T-helper 17 cell (primary cell): Measurements from ENCODE around the gene MYL7. TPM values are rescaled to one million over a fixed set of nuclear protein-coding genes. Genes with fewer than 3 reads are reported as not detected.

Experiments used
- ATAC-seq: fragments of 150-1000 bp; cut with Tn5 transposase; 2 replicates; pipeline ENCODE4 v1.10.0; 2021; ENCODE audit warnings: mild to moderate bottlenecking, moderate library complexity
- DNase-seq, 3 donors: peaks; one replicate each; pipeline versions ENCODE4 v3.0.0 to v3.0.0-alpha.2; 2020 to 2021
- H3K9me3 ChIP-seq: one replicate; pipeline ENCODE4 v1.7.0; 2013; ENCODE audit warnings: low read length, mild to moderate bottlenecking; ENCODE audit not compliant: control insufficient read depth, poor library complexity, severe bottlenecking
- H3K27ac Mint-ChIP-seq: one replicate; pipeline ENCODE4 v1.8.0; 2022; ENCODE audit warnings: mild to moderate bottlenecking, moderate library complexity, mixed read lengths
- H3K27me3 Mint-ChIP-seq: one replicate; pipeline ENCODE4 v1.8.0; 2022; ENCODE audit warnings: mixed read lengths
- H3K36me3 Mint-ChIP-seq: one replicate; pipeline ENCODE4 v1.8.0; 2022; ENCODE audit warnings: low read depth, mixed read lengths
- H3K4me1 Mint-ChIP-seq: one replicate; pipeline ENCODE4 v1.8.0; 2022; ENCODE audit warnings: mild to moderate bottlenecking, mixed read lengths
- H3K4me3 Mint-ChIP-seq: one replicate; pipeline ENCODE4 v1.8.0; 2022; ENCODE audit warnings: mild to moderate bottlenecking, moderate library complexity, mixed read lengths
- total RNA-seq, 4 donors: library from RNA in 2 of 4; stranded (reverse) in 2 of 4; gene quantifications; one replicate each; pipeline ENCODE4 v1.2.3 and lab custom pipeline; 2022 to 2026

MYL7 gene
- total RNA-seq, 2 donors from 2014 or later = not detected

DNA sequence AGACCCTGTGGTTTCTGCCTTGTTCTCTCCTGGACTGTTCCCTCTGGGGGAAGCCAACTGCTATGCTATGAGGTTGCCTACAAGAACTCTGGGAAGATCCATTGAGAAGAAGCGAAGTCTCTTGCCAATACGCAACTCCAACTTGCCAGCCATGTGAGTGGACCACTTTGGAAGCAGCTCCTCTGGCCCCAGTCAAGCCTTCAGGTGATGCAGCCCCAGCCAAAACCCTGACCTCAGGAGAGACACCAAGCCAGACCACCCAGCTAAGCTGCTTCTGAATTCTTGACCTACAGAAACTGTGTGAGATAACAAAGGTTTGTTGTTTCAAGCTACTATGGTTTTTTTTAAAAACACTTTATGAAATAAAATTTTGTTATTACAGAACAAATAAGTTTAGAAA, 20.2 kb upstream of the MYL7 start:
- Mint-ChIP-seq H3K36me3 (no peaks in the 10 kb centered on the region), H3K4me3 (no peak overlapping the region), H3K27me3 (peaks cover 22% of the 10 kb centered on the region), H3K27ac (no peak overlapping the region), H3K4me1 (no peaks in the 10 kb centered on the region)
- H3K9me3 ChIP-seq = no peaks in the 10 kb centered on the region
- no peak for ATAC-seq
- DNase-seq = no peak

DNA sequence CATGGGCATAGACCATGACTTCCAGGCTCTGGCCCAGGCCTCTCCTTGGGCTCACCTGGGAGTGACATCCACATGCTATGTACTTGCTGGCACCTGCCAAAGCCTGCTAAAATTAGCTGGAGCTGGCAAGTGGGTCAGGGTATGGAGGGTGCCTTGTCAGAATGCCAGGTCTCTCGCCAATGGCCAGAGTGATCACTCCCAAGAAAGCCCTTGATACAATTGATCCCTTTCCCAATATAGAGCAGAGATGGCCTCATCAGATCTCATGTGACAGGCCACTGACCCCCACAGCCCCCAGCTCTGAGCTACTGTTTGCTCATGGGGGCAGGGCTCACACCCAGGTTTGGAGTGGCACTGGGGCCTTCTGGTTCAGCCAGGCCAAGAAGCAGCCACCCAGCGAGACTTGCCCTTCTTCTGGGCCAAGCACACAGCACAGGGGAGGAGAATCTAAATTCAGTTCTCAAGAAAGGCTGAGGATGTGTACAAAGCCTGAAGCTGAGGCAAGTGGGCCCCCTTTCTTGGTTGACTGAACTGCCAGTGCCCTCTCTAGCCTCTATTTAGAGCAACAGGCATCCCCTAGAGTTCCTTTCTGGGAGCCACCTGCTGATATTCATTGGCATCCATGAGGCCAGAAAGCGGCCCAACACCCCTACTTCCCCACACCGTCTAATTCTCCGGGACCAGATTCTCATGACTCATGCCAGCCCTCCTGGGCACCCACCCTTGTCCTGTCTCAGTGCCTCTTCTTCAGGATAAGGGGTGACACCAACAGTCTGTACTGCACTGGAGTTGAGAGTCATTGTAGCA, 18.9 kb upstream of the MYL7 start:
- Mint-ChIP-seq H3K36me3 (no peaks in the 10 kb centered on the region), H3K27me3 (peaks cover 22% of the 10 kb centered on the region), H3K4me3 (no peak overlapping the region), H3K27ac (no peak overlapping the region), H3K4me1 (no peaks in the 10 kb centered on the region)
- ATAC-seq = no peak
- DNase-seq = no peak
- no peaks in the 10 kb centered on the region for H3K9me3 ChIP-seq

DNA sequence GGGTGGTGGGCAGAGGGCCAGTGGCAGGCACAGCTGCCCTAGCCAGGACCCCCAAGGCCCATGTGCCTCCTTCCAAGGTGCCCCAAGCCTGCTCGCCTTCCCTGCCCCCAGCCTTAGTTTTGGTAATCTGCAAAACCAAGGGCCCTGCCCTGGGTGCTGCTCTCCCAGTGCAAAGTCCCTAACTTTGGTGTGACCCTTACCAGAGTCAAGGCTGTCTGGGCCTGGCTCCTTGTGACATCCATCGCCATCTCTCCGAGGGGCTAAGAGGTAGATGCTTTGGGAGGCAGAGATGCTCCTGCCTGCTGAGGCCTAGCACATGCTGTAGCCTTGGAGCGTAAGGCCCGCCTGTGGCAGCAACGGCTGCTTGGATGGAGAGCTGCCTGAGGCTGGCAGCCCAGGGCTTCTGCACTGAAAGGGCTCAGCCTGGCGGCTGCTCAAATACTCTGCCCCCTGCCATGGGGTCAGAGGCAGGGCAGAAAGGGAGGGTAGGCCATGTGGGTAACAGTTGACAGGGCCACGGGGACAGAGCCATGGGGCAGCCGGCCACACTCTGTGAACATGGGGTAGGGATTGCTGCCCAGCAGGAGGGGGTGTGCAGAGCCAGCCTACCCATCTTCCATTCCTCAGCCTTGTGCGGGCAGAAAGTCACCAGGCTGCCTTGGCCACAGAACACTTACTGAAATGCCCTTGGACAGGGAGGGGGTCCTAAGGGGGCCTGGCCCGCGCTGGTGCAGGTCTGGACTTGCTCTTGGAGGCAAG, 17.9 kb upstream of the MYL7 start:
- Mint-ChIP-seq H3K36me3 (no peaks in the 10 kb centered on the region), H3K27me3 (peaks cover 22% of the 10 kb centered on the region)
- no peak for DNase-seq

DNA sequence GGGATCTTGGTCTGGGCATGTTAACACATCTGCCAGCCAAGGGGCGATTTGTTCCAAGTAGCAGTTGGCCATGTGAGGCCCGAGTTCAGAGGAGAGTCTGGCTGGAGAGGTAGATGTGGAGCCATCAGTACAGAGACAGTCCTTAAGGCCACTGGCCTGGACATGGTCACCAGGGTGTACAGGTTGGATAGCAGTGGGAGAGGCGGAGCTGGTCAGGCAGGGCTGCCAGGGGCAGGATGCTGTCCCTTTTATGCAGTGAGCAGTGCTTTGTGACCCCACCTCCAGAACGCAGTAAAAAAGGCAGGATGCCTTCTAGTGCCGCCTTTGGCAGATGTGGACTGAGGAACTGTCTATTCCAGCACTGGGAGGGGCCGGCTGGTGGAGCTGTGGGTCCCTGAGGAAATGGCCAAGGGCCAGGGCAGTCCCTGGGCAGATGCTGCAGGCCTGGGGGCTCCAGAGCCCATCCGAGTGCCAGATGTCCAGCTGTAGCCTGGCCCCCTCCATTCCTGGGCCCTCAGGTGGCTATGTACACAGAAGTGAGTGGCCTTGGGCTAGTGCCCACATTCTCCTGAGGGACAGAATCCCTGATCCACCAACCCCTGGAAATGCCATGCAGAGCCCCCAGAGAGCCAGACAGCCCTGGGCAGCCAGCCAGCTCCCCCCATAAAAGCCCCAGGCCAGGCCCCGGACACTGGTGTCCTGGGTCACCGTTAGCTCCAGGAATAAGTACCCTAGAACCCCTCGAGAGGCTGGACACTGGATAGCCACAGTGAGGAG, 17.2 kb upstream of the MYL7 start:
- no peak for ATAC-seq
- peaks cover 22% of the 10 kb centered on the region for H3K27me3 Mint-ChIP-seq
- H3K4me1 Mint-ChIP-seq = no peaks in the 10 kb centered on the region
- DNase-seq = no peak
- H3K9me3 ChIP-seq = no peaks in the 10 kb centered on the region
- no peak overlapping the region for H3K27ac Mint-ChIP-seq
- no peaks in the 10 kb centered on the region for H3K36me3 Mint-ChIP-seq
- no peak overlapping the region for H3K4me3 Mint-ChIP-seq

More for the DNA sequence above, 17.9 kb upstream of the MYL7 start:
- no peaks in the 10 kb centered on the region for H3K4me1 Mint-ChIP-seq
- no peak overlapping the region for H3K27ac Mint-ChIP-seq
- no peak overlapping the region for H3K4me3 Mint-ChIP-seq
- no peaks in the 10 kb centered on the region for H3K9me3 ChIP-seq
- no peak for ATAC-seq

DNA sequence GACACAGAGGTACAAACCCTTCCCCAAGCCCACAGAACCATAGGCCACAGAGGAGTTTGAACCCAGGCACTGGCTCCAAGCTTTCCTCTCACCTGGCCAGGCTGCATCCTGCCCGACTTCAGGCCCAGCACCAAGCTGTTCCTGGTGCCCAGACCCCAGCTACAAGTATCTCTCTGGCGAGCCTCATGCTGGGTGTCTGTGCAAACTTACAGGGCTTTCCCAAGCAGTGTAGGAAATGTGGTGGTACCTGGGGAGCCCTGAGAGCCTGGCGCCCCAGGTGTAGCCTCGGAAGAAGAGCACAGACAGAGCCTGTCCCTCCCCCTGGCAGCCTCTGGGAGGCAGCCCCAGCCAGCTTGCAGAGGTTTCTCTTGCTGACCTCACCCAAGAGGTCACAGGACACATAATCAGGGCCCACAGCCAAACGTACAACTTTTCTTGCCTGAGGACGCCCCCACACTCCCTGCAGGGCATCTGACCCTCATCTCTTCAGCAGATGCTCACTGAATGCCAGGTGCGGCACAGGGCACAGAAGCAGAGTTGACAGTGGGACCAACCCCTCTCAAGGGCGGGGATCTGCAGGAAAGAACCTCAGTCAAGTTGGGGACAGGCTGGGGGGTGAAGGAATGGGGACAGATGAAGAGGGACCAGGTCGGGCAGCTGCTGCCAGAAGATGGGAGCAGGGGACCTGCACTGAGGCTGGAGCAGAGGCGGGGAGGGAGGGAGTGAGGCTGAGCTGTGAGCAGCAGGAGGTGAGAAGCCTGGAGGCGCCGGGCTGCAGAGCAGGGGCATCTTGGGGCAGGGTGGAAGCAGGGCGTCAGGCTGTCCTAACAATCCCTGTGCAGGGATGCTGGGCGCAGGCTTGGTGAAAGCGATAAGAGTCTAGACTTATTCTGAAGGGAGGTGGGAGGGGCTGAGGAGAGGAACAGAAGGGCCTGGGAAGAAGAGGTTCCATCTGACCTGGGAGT, 16.3 kb upstream of the MYL7 start:
- no peaks in the 10 kb centered on the region for H3K9me3 ChIP-seq
- no peak for DNase-seq
- Mint-ChIP-seq H3K36me3 (no peaks in the 10 kb centered on the region), H3K27ac (no peak overlapping the region), H3K27me3 (peaks cover 22% of the 10 kb centered on the region), H3K4me3 (no peak overlapping the region), H3K4me1 (no peaks in the 10 kb centered on the region)
- ATAC-seq = no peak

DNA sequence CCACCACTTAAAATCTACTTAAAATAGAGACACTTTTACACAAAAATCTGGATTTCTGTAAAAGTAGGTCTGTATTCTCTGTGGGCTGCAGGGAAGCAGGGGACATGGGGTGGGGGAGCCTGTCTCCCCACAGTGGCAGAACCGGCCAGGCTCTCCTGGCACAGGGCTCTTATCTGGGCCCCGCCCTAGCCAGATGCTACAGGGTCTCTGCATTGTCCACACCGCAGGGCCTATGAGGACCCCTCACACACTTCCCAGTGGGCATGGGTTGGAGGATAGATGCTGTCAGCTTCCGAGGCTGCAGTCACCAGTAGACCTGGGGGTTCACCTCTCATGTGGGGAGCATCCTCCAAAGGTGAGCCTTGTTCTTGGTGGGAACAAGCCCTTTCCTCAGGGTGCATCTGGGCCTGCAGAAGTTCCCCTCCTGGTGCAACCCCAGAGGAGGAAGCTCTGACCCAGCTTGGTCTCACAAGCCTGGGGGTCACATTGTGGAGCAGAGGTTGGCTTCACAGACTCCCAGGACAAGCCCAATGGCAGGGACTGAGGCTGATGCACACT, 15.4 kb upstream of the MYL7 start:
- H3K4me1 Mint-ChIP-seq = no peaks in the 10 kb centered on the region
- H3K4me3 Mint-ChIP-seq = no peak overlapping the region
- H3K27ac Mint-ChIP-seq = no peak overlapping the region

DNA sequence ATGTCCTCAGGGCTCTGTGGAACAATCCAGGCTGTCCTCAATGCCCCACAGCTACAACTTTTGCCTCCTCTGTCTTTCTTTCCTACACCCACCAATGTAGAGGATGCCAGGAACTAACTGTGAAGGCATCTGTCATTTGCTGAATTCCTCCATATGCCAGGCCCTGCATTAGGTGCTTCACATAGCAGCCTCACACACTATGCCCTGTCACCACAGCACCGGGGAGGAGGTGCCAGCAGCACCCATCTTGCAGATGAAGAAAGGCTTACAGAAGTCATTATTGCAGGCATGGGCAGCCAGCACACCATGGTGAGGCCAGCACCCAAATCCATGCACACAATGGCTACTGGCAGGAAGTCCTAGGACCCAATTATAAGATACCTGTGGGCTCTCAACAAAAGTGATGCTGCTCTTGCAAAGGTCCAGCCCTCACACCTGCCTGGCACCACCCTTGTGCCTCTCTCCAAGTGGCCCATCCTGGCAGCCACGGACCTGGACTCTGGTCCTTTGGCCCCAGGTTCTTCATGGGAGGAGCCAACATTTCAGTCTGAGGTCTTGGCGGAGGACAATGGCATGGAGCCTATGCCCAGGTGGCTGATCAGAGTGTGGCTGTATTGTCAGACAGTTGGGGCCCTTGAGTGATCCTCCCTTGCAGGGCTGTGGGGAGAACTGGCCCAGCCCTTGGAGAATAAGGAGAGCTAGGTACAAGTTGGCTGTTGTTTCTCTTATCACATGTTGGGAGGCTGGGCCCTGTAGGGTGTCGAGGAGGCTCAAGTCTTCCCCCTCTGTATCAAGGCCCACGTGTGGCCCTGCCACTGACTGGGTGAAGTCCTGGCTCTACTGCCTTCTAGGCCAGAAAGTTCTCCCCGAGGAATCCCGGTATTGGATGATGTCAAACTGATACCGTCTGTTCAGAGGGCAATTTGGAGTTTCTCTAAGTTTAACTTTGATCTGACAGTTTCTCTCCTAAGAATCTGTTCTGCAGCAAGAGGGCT, 14.4 kb upstream of the MYL7 start:
- Mint-ChIP-seq H3K36me3 (no peaks in the 10 kb centered on the region), H3K27me3 (peaks cover 15% of the 10 kb centered on the region), H3K4me1 (no peaks in the 10 kb centered on the region), H3K4me3 (no peak overlapping the region), H3K27ac (no peak overlapping the region)
- ATAC-seq = no peak
- H3K9me3 ChIP-seq = no peaks in the 10 kb centered on the region
- no peak for DNase-seq

More for the DNA sequence above, 15.4 kb upstream of the MYL7 start:
- DNase-seq = no peak
- H3K27me3 Mint-ChIP-seq = peaks cover 16% of the 10 kb centered on the region
- ATAC-seq = no peak
- no peaks in the 10 kb centered on the region for H3K36me3 Mint-ChIP-seq
- no peaks in the 10 kb centered on the region for H3K9me3 ChIP-seq

DNA sequence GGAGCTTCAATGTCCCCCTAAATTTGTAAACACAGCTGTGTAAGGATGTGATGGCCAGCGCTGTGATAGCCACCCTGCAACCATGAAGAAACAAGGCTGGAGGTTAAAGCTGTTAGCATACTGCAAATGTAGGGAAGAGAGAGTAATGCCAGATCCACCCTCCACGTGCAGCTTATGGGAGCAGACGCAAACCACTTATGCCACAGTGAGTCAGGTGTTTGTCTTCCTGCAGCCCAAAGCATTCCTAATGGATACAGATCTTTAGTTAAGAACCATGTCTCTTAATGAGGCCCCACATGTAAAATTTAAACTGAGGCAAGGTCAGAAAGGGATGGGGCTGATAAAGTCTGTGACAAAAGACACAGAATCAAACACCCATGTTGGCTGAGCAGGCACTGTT, 13.6 kb upstream of the MYL7 start:
- Mint-ChIP-seq H3K4me3 (no peak overlapping the region), H3K27ac (no peak overlapping the region), H3K27me3 (peaks cover 9% of the 10 kb centered on the region), H3K36me3 (no peaks in the 10 kb centered on the region), H3K4me1 (no peaks in the 10 kb centered on the region)
- DNase-seq (no peak), ATAC-seq (no peak)
- no peaks in the 10 kb centered on the region for H3K9me3 ChIP-seq

DNA sequence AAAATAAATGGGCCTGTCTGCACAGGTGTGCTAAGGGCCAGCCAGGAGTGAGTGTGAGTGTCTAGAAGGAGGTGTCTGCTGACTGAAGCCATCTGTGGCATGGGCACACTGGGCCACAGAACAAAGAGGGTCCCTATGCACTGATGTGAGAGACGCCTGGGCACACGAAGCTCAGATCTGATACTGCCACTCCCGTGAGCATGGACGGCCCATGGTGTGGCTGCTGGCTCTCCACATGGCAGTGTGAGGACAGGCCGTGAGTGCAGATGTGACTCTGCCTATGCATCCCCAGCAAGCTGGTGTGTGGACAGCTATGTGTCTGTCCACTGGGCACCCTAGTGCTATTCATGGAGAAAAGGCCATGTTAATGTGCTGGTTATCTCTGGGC, 12.8 kb upstream of the MYL7 start:
- no peak overlapping the region for H3K27ac Mint-ChIP-seq

DNA sequence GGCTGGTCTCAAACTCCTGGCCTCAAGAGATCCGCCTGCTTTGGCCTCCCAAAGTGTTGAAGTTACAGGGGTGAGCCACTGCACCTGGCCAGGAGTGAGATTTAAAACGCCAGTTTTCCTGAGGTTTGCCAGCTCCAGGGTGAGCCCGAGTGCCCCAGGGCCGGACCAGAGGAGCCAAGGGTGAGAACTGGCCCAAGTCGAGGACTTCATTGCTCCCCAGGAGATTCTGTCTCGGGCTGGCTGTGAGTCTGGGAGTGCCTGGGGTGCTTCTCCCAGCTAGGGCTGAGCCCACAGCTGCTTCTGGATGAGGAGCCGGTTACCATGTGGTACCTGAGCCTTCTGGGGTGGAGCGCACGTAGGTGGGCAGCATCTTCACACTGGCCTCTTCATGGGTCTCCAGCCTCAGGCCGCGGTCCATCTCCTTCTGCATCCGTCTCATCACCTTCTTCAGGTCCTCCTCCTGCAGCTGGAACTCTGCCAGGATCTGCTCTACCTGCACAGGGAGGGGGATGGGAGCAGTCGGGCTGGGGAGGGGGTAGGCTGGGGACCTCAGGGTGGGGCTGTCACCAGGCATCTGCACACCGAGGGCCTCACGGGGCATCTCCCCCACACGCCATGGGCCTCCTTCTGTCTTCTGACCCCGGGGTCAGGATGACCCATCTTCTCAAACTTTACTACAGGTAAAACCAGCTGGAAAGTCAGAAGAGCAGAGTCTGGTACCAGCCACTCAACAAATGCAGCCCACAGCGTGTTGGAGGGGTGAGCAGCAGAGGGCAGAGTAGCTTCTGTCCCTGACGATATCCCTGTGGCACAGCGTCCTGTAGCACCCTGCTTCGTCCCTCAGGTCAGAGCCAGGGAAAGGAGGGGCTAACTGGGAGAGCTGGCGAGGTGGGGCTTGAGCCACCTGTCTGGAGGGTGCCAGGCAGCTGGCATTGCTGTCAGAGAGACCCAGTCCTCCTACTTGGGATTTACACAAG, 12.1 kb upstream of the MYL7 start:
- Mint-ChIP-seq H3K36me3 (no peaks in the 10 kb centered on the region), H3K27ac (no peak overlapping the region), H3K27me3 (peaks cover 9% of the 10 kb centered on the region), H3K4me1 (no peaks in the 10 kb centered on the region), H3K4me3 (no peak overlapping the region)
- DNase-seq (no peak), ATAC-seq (no peak)
- no peaks in the 10 kb centered on the region for H3K9me3 ChIP-seq

More for the DNA sequence above, 12.8 kb upstream of the MYL7 start:
- peaks cover 9% of the 10 kb centered on the region for H3K27me3 Mint-ChIP-seq
- no peak overlapping the region for H3K4me3 Mint-ChIP-seq
- ATAC-seq (no peak), DNase-seq (no peak)
- H3K9me3 ChIP-seq = no peaks in the 10 kb centered on the region
- H3K4me1 Mint-ChIP-seq = no peaks in the 10 kb centered on the region
- no peaks in the 10 kb centered on the region for H3K36me3 Mint-ChIP-seq

DNA sequence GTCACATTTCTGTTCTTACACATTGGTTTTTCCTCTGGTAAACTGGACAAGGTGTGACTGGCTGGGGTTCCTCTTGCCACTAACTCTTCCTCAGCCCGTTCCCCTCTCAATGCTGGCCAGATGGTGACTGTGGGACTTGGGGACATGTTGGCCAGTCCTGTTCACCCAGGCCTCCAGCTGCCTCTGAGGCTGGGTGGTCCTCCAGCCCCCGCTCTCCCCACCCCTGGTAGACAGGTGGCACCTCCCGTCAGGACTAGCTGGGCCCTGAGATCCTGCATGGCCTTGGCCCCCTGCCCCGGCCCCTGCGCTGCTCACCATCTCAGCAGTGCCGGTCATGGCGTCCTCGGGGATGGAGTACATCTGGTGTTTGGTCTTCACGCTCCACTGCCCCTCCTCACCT, 10.8 kb upstream of the MYL7 start:
- no peaks in the 10 kb centered on the region for H3K36me3 Mint-ChIP-seq
- H3K9me3 ChIP-seq = no peaks in the 10 kb centered on the region
- ATAC-seq = no peak
- H3K27me3 Mint-ChIP-seq = peaks cover under 1% of the 10 kb centered on the region
- no peak for DNase-seq
- H3K4me1 Mint-ChIP-seq = no peaks in the 10 kb centered on the region
- H3K4me3 Mint-ChIP-seq = no peak overlapping the region
- H3K27ac Mint-ChIP-seq = peak overlapping the region; percentile 57
